HG02938 (cell line): ENCODE results near the gene EPX.
"Not testable (repeated sequence)": the region's sequence is repeated elsewhere in the genome, so short reads cannot be mapped to it uniquely, and the experiment has no call there.

Source experiments
- ATAC-seq: cut with Tn5 transposase; IDR thresholded peaks from one replicate; pipeline ENCODE4 v1.9.1; 2021; ENCODE audit warnings: mild to moderate bottlenecking, moderate library complexity; ENCODE audit not compliant: unreplicated experiment

The EPX gene, protein sequence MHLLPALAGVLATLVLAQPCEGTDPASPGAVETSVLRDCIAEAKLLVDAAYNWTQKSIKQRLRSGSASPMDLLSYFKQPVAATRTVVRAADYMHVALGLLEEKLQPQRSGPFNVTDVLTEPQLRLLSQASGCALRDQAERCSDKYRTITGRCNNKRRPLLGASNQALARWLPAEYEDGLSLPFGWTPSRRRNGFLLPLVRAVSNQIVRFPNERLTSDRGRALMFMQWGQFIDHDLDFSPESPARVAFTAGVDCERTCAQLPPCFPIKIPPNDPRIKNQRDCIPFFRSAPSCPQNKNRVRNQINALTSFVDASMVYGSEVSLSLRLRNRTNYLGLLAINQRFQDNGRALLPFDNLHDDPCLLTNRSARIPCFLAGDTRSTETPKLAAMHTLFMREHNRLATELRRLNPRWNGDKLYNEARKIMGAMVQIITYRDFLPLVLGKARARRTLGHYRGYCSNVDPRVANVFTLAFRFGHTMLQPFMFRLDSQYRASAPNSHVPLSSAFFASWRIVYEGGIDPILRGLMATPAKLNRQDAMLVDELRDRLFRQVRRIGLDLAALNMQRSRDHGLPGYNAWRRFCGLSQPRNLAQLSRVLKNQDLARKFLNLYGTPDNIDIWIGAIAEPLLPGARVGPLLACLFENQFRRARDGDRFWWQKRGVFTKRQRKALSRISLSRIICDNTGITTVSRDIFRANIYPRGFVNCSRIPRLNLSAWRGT

DNA sequence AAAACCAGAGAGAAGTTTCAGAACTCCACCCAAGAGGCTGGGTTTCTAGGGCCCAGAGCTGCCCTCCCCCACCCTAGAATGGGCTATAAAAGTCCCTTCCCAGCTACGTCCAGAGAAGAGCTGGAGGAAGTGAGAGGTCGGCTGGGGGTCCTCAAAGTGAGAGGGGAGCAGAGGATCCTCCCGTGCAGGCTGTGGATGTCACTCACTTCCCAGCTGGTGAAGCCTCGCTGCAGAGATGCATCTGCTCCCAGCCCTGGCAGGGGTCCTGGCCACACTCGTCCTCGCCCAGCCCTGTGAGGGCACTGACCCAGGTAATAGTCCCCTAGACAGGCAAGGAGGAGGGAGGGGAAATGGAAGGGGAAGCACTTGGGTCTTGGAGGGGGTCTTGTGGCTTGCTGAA lies at the start of gene EPX:
EPX (plus strand) TSS at position 115 of the 400 bp plus-strand sequence; CDS start at position 236, 121 bp downstream.
- no peak for ATAC-seq

DNA sequence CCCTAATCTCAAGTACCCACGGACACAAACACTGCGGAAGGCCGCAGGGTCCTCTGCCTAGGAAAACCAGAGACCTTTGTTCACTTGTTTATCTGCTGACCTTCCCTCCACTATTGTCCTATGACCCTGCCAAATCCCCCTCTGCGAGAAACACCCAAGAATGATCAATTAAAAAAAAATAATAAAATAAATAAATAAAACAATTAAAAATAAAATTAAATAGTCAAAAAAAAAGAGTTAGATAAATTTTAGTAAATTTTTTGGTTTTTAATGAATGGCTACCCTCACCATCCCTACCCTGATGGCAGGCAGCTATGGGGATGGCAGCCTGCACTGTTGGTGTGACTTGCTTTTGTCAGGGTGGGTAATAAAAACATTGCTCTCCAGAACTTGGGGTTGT lies 49.2 kb upstream of the EPX start:
- ATAC-seq, result not testable (repeated sequence)

DNA sequence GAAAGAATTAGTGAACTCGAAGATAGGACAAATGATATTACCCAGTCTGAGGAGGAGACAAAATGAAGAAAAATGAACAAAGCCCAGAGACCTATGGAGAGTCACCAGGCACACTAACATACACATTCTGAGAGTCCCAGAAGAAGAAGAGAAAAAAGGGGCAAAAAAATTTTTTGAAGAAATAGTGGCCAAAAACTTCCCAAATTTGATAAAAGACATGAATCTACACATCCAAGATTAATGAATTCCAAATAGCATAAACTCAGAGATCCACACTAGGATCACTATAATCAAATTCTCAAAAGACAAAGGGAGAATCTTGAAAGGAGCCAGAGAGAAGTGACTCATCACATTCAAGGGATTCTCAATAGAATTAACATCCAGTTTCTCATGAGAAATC lies 47.7 kb upstream of the EPX start:
- no peak for ATAC-seq

DNA sequence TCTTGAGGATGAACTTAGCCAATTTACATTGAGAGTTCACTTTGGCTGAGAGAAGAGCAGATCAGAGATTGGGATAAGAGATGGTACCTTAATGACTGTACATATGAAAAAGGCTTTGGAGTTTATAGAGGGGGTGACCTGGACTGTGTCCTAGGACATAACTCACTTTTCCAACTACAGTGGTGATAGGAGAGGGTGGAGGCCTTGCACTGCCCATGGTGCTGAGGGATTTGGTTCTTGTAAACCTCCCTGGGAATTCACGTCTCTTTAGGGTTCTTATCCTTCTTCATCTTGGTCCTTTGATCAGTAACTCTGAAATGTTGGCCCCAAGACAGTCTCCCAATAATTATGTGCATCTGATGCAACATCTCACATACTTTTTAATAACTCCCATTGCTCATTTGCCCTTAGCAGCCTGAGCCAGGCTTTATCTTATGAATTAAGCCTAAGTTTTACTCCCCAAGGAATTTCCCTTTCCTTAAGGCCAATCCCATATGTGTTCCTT lies 44.5 kb upstream of the EPX start, which contains the start of gene OR4D1:
OR4D1 (plus strand) TSS at position 455 of the 505 bp plus-strand sequence. CDS start 6,770 bp downstream, outside the sequence.
- ATAC-seq, result no peak

DNA sequence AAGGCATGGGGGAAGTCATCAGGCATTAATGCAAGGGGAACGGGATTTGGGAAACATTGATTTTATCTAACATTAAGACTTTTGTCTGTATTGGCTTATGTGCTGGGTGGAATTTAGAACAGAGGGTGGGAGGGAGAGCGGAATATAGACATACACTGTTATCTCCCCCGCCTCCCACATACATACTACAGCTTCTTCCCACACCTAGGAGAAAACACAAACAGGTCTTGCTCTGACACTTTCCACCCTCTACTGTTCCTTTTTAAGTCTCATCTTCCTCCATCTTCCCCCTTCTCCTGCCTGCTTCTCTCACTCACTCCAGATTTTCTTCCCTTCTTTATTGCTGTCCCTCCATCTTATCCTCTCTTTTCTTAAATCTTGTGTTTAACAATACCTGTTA lies 43.9 kb upstream of the EPX start:
- ATAC-seq, result no peak

DNA sequence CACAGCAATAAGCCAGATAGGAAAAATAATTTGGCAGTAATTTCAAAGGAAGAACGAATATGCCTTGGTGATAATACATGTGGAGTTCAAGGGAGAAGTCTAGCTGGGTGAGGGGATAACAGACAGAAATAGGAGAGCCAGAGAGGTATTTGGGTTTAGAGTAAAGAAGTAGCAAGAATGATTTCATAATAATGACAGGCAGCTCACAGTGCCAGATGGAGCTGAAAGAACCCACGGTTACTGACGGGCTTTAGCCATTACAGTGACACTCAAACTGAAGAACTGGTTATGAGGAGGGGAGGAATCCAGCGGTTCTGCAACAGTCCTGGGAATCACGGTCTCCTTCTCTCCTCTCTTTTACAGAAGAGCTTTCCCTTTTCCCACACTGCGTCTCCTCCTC lies 42.1 kb upstream of the EPX start:
- no peak for ATAC-seq

DNA sequence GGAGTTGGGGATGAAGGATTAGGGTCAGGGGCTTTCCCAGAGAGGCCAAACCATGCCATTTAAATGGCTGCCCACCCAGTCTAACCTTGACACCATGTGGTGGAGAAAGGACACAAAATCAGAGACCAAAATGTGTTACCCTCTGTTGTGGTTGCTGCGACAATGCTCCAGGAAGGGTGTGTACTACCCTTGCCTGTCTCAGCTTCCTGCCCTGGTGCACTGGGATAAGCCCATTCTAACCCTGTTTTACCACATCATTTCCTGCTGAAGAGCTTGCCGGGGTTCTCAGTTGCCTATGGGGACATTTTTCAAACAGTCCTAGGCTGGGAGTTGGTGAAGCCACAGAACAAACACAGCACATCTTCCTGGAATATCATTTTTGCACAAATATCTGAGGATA lies 39.5 kb upstream of the EPX start:
- no peak for ATAC-seq

DNA sequence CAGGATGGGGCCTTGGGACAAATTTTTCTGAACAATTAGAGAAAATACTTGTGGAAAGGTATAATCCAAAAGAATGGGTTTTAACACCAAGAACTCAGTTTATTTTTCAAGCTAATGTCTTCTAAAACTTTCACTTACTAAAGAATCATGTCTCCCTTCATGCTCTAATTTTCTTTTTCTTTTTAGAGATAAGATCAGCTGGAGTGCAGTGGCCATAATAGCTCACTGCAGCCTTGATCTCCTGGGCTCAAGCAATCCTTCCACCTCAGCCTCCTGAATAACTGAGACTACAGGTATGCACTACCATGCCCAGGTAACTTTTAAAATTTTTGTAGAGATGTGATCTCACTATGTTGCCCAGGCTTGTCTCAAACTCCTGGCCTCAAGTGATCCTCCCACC lies 38.9 kb upstream of the EPX start:
- no peak for ATAC-seq

DNA sequence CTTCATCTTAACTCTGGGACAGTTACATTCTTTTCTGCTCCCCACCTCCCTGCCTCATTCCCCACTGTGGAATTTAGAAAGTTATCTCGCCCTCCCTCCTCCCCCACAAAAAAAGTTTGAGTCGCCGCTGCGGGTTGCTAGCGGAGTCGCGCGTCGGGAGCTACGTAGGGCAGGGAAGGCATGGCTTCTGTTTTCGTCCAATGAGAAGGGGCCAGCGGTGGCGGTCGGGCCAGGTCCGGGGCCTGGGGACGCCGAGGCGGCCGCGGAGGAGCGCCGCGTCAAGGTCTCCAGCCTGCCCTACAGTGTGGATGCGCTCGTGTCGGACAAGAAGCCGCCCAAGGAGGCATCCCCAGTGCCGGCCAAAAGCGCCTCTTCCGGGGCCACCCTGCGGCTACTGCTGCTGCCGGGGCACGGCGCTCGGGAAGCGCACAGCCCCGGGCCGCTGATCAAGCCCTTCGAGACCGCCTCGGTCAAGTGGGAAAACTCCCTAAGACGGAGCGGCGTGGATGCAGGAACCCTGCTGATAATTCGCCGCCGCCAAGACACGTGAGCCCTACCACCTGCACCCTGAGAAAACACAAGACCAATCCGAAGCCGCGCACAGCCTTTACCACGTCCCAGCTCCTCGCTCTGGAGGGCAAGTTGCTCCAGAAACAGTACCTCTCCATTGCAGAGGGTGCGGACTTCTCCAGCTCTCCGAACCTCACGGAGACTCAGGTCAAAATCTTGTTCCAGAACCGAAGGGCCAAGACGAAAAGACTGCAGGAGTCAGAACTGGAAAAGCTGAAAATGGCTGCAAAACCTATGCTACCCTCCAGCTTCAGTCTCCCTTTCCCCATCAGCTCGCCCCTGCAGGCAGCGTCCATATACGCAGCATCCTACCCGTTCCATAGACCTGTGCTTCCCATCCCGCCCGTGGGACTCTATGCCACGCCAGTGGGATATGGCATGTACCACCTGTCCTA lies 35.4 kb upstream of the EPX start:
- no peak for ATAC-seq

DNA sequence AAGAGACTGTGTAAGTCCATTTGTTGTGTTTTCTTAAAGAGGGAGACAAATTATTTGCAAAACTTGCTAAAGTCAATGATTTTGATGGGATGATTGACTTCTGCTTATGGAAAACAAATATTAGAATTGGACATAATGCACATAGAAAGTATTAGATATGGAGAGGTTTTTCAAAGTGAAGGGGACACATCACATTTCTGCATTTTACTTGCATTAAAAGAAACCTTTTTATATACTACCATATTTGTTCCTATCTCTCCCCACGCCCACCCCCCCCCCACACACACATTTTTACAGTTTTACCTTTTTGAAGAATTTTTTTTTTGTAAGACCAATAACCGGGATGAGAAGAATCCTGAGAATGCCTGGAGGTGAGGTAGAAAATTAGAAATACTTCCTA lies 34.3 kb upstream of the EPX start:
- no peak for ATAC-seq

DNA sequence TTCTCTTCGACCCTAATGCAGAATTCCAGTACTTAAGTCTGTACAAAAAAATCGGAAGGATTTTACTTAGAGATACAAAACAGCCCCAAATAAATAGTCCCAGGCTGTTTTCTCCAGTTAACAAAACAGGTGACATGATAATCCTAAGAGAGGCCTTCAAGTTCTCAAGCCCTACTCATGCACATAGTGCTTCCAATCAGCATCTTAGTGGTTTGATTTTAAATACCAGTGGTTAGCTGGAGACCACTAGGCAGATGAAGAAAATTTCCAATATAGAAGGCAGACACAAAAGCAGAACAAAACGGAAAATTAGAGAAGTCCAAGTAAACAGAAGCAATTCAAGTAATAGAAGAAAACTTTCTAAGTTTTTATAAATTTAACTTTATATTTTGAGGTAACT lies 31.0 kb upstream of the EPX start:
- ATAC-seq, result no peak

DNA sequence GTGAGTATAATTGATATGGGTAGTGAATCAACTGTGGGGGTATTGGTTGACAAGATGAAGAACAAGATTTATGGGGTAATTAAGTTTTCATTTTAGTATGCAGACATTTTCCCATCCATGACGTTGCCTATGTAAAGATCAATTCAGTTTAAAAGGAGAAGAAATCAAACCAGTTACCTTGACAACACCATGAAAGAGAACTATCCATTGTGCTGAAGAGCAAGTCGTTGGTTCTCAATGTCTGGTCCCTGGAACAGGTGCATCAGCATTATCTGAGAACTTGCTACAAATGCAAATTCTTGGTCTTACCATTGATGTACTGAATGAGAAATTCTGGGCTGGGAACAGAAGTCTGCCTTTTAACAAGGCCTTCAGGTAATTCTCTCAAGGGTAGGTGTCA lies 26.5 kb upstream of the EPX start:
- no peak for ATAC-seq

DNA sequence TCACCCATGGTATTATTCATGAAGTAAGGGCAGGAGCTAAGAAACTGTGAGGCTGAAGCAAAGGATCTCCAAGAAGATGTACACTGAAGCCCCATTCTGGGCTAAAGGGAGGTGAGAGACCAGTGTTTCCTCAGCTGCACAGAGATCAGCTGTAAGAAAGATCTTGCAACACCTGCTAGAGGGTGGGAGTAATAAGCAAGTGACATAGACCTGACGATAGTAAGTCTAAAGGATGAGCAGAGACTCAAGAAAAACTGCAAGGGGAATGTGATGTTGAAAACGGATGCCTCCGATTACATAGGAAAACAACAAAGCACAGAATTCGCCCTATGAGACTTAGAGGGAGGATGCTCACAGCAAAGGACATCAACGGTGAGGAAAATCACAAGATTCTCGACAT lies 25.8 kb upstream of the EPX start, which contains the start of gene OR4D2:
OR4D2 (plus strand) TSS at position 301 of the 400 bp plus-strand sequence. CDS start 2,674 bp downstream, outside the sequence.
- ATAC-seq, result no peak

DNA sequence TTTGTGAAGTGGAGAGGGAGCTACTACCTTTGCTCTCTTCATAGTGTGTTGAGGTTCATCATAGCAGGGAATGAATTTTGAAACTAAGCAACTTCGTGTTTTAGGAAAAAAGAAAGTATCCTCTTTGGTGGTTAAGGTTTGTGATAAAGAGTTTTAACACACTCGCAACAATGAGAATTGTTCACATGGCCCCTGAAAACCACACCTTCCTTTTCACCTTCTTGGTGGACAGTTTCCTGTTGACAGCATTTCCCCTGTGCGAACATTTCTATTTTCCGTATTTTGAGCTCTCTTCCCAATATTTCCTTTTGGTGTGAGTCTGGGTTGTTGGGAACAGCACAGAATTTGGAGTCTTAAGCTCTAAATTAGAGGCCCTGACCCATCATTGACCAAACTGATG lies 21.9 kb upstream of the EPX start:
- ATAC-seq, result no peak

DNA sequence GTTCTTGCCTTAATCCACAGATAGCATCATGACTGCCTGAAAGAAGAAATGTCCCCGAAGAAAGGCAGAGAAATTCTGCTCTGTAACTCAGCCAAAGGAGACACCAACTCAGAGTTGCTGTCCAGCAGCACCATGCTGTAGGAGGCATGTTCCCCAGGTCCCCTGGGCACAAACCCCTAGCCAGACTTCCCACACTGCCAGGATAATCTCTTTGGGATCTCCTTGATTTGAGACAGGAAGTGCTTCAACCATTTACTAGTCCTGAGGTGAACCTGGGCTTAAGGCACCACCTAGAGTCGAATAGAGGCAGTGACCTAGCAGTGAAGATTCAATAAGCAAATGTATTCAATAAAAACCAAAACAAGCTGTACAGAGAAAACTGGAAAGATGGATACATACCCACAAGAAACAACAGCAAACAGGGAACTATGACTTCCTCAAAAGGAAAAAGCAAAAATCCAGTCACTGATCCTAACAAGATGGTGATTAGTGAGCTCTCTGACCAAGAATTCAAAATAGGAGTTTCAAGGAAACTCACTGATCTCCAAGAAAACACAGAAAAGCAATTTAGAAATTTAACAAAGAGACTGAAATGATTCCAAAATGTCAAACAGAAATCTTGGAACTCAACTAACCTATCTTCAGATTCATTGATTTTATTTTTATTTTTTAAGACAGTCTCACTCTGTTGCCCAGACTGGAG lies 20.0 kb upstream of the EPX start:
- ATAC-seq, result no peak

DNA sequence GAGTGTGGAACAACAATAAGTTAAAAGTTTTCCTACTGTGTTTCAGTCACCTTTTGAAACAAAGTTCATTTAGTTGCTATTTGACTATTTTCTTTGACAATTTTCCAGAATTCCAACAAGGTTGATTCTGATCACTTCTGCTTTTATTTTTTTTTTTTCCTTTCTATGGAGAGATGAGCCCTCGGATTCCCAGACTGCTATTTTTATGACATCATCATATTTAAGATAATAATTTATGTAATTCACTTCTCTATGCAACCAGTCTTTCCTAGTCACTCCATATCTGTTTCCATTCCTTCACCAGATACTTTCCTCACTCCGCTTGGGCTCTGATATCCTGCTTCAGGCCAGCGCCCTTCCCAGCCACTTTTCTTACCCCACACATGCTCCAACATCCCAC lies 17.7 kb upstream of the EPX start:
- no peak for ATAC-seq

DNA sequence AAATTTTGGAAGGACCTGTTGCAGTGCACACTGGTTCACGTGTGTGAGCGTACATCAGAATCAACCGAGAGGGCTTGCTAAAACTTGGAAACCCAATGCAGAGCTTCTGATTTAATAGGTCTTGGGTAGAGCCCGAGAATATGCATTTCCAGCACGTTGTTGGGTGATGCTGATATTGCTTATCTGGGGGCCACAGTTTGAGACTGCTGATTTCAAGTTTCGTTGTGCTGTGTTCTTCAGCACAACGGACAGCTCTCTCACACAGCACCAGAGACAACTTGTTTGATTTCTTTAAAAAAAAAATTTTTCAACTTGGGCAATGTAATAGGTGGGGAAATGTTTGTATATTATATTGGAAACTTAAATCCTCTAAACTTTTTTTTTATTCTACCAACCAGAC lies 16.3 kb upstream of the EPX start:
- no peak for ATAC-seq

DNA sequence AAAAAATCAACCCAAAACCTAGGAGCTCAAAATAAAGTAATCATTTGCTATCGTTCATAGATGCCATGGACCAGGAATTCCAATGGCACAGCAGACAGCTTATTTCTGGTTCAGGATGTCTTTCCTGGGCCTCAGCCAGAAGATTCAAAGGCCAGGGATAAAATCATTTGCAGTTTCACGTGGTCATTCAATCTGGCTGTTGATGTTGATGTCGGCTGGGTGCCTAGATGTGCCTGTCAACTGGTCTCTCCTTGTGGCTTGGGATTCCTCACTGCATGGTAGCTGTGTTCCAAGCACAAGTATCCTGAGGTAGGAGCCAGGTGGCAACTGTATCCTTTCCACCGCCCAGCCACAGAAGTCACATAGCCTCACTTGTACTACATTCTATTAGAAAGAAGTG lies 10.7 kb upstream of the EPX start:
- ATAC-seq, result no peak

DNA sequence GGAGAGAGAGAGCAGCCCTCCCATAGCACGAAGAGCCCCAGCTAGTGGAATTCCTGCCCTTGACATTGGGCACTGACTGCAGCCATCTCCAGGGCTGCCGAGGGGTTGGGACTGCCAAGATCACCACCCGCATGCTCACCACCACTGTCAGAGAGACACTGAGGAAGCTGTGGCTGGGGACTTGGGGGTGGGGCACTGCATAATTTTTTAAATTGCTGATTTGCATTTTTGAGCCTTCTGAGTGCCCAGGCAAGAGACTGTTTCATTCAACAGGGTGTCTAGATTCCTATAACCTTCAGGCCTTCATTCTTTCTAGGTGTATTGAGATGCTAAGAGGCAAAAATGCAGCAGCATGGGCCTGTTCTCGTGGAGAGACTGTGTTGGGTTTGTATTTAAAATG lies 9.0 kb upstream of the EPX start:
- no peak for ATAC-seq

DNA sequence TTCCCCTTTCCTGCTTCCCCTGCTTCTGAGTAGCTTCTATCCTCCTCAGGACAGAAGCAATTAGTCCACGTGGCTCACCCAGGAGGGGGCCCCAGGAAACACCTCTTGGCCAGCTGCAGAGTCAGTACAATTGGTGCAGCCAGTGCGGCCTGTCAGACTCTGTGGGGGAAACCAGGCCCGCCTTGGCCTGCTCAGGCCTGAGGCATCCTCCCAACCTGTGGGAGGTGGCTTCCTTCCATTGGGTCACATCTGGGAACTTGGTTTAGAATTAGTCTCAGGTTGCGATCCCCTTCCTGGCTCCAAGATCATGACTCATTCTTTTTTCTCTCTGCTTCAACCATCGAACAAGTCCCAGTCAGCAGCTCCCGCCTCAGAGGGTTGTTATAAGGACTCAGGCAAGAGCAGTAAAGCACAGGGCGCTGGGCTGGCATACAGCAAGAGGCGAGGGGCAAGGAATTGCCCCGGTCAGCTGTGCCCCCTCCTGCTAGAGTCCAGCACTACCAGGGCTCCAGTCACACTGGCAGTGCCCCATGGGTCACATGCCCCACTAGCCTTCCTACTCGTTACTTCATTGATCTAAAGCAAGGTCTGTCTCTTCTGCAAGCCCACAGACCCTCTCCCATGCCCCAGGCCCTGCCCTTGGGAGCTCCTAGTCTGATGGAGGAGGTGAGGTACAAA lies 8.1 kb upstream of the EPX start:
- ATAC-seq, result no peak
